LNCaP clone FGC (cell line): ENCODE data around the gene NUP43.
A peak's percentile ranks its signal among the peaks of the same experiment; 100 is the strongest.

Experiments used
- DNase-seq: peaks from one replicate; pipeline ENCODE4 v3.0.0-alpha.2; 2011; ENCODE audit warnings: low read depth
- H3K4me3 ChIP-seq: 2 replicates; pipeline ENCODE4 v1.5.1; 2011; ENCODE audit warnings: mild to moderate bottlenecking, low read depth, low read length, control low read depth
- TF ChIP-seq, protein P1 (sequence below): IDR thresholded peaks from 2 replicates; pipeline ENCODE4 v1.5.1; 2012; ENCODE audit warnings: mild to moderate bottlenecking; ENCODE audit not compliant: control insufficient read depth, insufficient read depth; ENCODE audit errors: extremely low read depth

The NUP43 gene

DNA sequence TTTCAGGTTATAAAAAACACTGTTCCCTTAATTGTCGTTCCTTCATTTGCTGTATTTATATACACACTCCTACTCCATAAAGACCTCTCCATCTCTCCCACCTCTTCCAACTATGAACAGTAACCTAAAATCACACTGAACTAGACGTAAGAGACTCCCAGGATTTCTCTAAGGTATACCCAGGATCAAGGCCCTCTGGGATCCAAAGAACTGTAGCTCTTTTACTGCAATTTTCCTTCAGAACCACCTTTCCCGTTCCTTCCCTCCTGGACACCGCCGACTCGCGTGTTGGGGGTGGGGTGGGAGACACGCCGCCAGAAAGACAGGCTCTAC, 29.1 kb downstream of the NUP43 start:
- no peak for DNase-seq
- peak overlapping the region; percentile 91 for H3K4me3 ChIP-seq
- TF ChIP-seq, protein P1, sequence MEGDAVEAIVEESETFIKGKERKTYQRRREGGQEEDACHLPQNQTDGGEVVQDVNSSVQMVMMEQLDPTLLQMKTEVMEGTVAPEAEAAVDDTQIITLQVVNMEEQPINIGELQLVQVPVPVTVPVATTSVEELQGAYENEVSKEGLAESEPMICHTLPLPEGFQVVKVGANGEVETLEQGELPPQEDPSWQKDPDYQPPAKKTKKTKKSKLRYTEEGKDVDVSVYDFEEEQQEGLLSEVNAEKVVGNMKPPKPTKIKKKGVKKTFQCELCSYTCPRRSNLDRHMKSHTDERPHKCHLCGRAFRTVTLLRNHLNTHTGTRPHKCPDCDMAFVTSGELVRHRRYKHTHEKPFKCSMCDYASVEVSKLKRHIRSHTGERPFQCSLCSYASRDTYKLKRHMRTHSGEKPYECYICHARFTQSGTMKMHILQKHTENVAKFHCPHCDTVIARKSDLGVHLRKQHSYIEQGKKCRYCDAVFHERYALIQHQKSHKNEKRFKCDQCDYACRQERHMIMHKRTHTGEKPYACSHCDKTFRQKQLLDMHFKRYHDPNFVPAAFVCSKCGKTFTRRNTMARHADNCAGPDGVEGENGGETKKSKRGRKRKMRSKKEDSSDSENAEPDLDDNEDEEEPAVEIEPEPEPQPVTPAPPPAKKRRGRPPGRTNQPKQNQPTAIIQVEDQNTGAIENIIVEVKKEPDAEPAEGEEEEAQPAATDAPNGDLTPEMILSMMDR = no peak

DNA sequence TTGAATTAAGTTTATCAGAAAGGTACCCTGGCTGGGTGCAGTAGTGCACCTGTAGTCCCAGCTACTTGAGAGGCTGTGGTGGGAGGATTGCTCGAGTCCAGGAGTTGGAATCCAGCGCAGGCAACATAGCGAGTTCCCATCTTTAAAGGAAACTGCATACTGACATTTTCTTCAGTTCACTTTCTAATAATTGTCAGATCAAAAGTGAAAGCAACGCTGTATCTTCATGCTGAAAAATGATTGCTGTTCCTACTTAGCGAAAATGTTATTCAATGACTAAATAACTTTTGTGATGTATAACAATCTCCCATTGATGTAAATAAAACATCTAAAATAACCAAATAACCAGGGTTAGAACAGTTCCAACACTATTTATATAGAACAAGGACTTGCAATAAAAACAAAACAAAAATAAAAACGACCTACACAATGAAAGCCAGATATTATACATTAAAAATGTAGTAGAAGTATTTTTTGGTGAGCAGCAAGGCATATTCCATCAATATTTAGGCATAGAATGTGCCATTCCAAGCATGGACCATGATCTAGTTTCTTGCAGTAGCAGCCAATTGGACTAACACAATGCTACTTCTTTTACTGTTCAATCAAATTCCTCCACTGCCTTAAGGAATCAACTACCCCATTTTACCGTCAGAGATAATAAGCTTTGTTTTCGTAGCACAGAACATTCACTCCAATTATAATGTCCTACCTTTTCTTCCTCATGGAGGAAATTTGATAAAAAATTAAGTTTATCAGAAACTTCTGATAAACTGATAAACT, 30.0 kb downstream of the NUP43 start:
- TF ChIP-seq, protein P1 = no peak
- H3K4me3 ChIP-seq = peak overlapping the region; percentile 91
- DNase-seq = no peak

DNA sequence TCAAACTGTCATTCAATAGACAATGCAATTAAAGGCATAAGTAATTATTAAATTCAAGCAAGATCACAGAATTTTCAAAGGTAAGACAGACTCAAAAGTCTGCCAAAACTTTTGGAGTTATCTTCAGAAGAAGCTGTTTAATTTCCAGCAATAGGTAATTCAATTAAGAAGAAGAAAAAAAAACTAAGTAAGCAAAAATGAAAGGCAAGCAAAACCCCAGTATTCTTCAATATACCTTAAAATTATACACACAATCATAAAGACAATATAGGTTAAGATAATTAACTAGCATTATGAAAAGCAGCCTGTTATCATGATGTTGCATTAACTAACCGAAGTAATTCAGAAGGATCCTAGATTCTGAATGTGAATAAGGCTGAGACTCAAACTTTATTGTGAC, 31.9 kb downstream of the NUP43 start:
- no peak for DNase-seq
- TF ChIP-seq, protein P1 = no peak
- no peak overlapping the region for H3K4me3 ChIP-seq

DNA sequence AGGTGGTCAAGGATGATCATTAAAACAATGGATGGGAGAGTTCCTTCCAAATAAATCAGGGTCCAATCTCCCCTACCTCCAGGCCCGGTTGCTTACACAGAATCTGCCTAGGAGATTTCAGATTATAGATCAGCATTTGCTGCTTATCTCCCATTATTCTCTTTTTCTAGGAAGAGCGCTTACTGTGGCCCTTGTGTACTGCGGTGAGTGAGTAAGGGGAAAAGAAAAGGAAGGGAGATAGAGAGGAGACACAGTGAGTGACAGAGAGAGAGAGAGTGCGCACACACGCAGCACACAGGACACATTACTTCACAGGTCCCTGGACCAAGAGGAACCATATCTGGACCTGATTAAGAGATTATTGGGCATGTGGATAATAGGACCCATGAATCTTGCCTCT, 34.6 kb downstream of the NUP43 start:
- TF ChIP-seq, protein P1 = no peak
- H3K4me3 ChIP-seq = no peak overlapping the region
- no peak for DNase-seq

DNA sequence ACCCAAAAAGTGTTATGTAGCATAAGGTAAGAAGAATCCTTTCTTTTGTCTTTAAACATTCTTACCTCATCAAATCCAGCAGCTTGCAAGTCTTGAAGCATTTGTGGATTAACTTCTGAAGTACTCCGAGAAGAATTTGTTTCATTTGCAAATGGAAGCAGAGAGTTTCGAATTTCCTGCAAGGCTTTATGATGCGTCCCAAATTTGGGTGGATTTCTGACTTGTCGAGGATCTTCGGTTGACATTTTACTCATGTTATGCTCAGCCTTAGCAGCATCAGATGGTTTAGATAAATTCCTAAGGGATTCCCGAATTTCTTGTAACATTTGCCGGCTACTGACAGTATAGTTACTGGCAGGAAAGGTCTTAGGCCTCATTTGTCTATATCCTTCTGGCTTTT, 44.6 kb downstream of the NUP43 start:
- H3K4me3 ChIP-seq = no peak overlapping the region
- TF ChIP-seq, protein P1 = no peak
- DNase-seq = no peak

DNA sequence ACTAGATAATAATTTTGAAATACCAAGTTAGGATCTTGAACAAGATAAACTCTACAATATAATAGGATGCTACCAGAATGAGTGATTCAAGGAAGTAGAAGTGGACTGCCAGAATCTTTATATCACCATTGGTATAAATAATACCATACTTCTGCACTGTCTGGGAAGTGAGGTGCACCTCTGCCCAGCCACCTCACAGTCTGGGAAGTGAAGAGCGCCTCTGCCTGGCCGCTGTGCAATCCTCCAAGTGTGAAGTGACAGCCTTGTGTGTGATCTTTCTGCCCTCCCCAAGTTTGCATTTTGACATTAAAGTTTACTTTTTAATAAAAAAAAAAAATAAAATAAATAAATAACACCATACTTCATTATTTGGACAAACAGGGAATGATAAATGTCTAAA, 47.2 kb downstream of the NUP43 start:
- TF ChIP-seq, protein P1 = no peak
- no peak for DNase-seq
- H3K4me3 ChIP-seq = no peak overlapping the region

DNA sequence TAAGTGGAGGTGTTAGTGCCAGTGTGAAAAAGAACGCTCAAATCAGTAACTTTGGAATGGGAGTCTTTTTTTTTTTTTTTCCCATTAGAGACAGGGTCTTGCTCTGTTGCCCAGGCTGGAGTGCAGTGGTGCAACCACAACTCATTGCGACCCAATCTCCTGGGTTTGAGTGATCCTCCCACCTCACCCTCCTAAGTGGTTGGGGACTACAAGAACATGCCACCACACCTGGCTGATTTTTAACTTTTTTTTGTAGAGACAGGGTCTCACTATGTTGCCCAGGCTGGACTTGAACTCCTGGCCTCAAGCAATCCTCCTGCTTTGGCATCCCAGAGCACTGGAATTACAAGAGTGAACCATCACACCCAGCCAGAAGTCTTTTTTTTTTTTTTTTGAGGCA, 48.2 kb downstream of the NUP43 start:
- TF ChIP-seq, protein P1 = no peak
- no peak for DNase-seq
- no peak overlapping the region for H3K4me3 ChIP-seq
